AG08396 (cell line): ENCODE results near the gene P3H3.
A peak's percentile ranks its signal among the peaks of the same experiment; 100 is the strongest.

Source experiments
- DNase-seq: peaks from one replicate; pipeline ENCODE4 v3.0.0; 2012; ENCODE audit warnings: low spot score, mixed read lengths

P3H3 gene

GRCh38 chr12:6827437-6827911 is 733 bp upstream of the P3H3 start:
- DNase-seq, result peak; percentile 91

GRCh38 chr12:6828781-6829535 is 751 bp downstream of the P3H3 start:
- peak; percentile 74 for DNase-seq

- DNase-seq, result peak; percentile 71
These were observed 1.5 kb downstream of the P3H3 start for GRCh38 chr12:6829536-6830220.

- DNase-seq, result no peak
These were observed 2.2 kb downstream of the P3H3 start for GRCh38 chr12:6830286-6830890.

GRCh38 chr12:6830999-6831398 is 2.8 kb downstream of the P3H3 start:
- no peak for DNase-seq

GRCh38 chr12:6831450-6831995 is 3.3 kb downstream of the P3H3 start:
- no peak for DNase-seq

- DNase-seq, result no peak
These were observed 3.9 kb downstream of the P3H3 start for GRCh38 chr12:6832125-6832524.

- DNase-seq, result peak; percentile 69
These were observed 5.1 kb downstream of the P3H3 start for GRCh38 chr12:6833189-6833890.

- no peak for DNase-seq
These were observed 6.0 kb downstream of the P3H3 start for GRCh38 chr12:6834254-6834653.

- no peak for DNase-seq
These were observed 6.7 kb downstream of the P3H3 start for GRCh38 chr12:6834873-6835272.

GRCh38 chr12:6836851-6837250 is 8.6 kb downstream of the P3H3 start:
- DNase-seq, result no peak

- no peak for DNase-seq
These were observed 9.3 kb downstream of the P3H3 start for GRCh38 chr12:6837370-6838060.

GRCh38 chr12:6838854-6839253 is 10.6 kb downstream of the P3H3 start:
- DNase-seq, result no peak

GRCh38 chr12:6839482-6840201 is 11.4 kb downstream of the P3H3 start:
- DNase-seq, result no peak

GRCh38 chr12:6840330-6840729 is 12.1 kb downstream of the P3H3 start:
- DNase-seq, result no peak

GRCh38 chr12:6840761-6841515 is 12.7 kb downstream of the P3H3 start, which contains the start of gene GNB3:
TSS of gene GNB3 (plus strand) at chr12:6840925. CDS start at chr12:6841288, 363 bp downstream.
- DNase-seq, result no peak

GRCh38 chr12:6842075-6842474 is 13.9 kb downstream of the P3H3 start:
- DNase-seq, result no peak

GRCh38 chr12:6843118-6843902 is 15.1 kb downstream of the P3H3 start:
- no peak for DNase-seq

- no peak for DNase-seq
These were observed 17.2 kb downstream of the P3H3 start for GRCh38 chr12:6845395-6845794.
